ENCODE results near the gene CALU.

DNA sequence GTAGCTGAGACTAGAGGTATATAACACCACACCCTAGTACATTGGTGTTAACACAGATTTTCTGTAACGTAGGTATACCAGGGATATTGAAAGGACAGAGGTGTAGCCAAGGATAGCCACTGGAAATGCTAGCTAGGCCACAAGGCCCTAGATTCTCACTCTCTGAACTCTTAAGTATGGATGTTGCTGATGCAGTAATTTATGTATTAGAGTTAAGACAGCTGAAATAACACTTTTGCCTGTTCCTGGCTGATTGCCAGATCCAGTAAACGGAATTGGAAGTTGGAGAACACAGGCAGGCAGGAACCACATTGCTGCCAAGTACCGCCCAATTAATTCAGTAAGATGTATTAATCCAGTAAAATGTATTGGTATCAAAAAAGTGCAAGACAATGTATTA lies 1.8 kb downstream of the CALU start:
- TF ChIP-seq EZH2 (IDR thresholded peaks at IDR 0.05) = no peak
- no peak for TF ChIP-seq POLR2AphosphoS5 (IDR thresholded peaks at IDR 0.05; ENCODE audit: borderline replicate concordance, low read depth, low read length)

Measured in SK-N-MC (cell line).